ENCODE results near the gene AP3D1. TPM values are rescaled to one million over a fixed set of nuclear protein-coding genes. Genes with fewer than 3 reads are reported as not detected.

AP3D1 gene
- total and polyA plus RNA-seq, 2 donors (not counting 3 experiments of a cell fraction or from before 2014, with no cell fraction given): 130 to 137 TPM

GRCh38 chr19:2077398-2077797 is 74.0 kb downstream of the AP3D1 start:
- CTCF ChIA-PET: no interaction called here
- no peak for DNase-seq (ENCODE audit: low read depth, low spot score)
- Histone ChIP-seq H3K4me2 (ENCODE audit: insufficient read depth, low read length) (no peak overlapping the region), H4K20me1 (replicated peaks; ENCODE audit: control insufficient read depth, extremely low read depth, insufficient read depth, low read length) (no peaks in the 10 kb centered on the region), H3K36me3 (ENCODE audit: control insufficient read depth in 2 of 2, extremely low read depth in 1 of 2, insufficient read depth in 2 of 2, low read length in 2 of 2) (peaks cover 4 to 36% of the 10 kb centered on the region in 2 experiments), H3K4me1 (ENCODE audit: control insufficient read depth, extremely low read depth, insufficient read depth, low read length) (no peaks in the 10 kb centered on the region), H2AFZ (ENCODE audit: low read depth, low read length) (no peak overlapping the region), H3K27ac (ENCODE audit: insufficient read depth, low read depth, low read length) (no peak overlapping the region), H3K9me3 (replicated peaks; ENCODE audit: control insufficient read depth, insufficient read depth, low read length) (no peaks in the 10 kb centered on the region), H3K9ac (replicated peaks; ENCODE audit: extremely low read depth, insufficient read depth, low read length) (no peak overlapping the region), H3K27me3 (ENCODE audit: control insufficient read depth in 2 of 2, insufficient read depth in 2 of 2, low read length in 2 of 2) (no peaks in the 10 kb centered on the region), H3K9me1 (replicated peaks; ENCODE audit: control insufficient read depth, extremely low read depth, insufficient read depth, low read length) (no peaks in the 10 kb centered on the region), H3K79me2 (ENCODE audit: control insufficient read depth, insufficient read depth, low read length) (peaks cover 6% of the 10 kb centered on the region), H3K4me3 (replicated peaks in 1 of 3; ENCODE audit: insufficient read depth in 1 of 3, low read depth in 1 of 3, low read length in 3 of 3) (no peak overlapping the region)
- dilution Hi-C loops (cut with MboI; ENCODE audit: extremely low pct_ligation_motif_present, low sequenced_read_pairs) (no loop called here), intact Hi-C loops (cut with micrococcal nuclease) (no loop called here)
- POLR2A ChIA-PET: no interaction called here
- no peak for FAIRE-seq
- no TSS peak for BruUV-seq (replicated peaks)
- TF ChIP-seq, protein P1, sequence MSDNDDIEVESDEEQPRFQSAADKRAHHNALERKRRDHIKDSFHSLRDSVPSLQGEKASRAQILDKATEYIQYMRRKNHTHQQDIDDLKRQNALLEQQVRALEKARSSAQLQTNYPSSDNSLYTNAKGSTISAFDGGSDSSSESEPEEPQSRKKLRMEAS (IDR thresholded peaks at IDR 0.05; ENCODE audit: insufficient read depth, insufficient read length): no peak
- TF ChIP-seq MYC (IDR thresholded peaks at IDR 0.05; ENCODE audit: low read depth, low read length) (no peak), JUN (IDR thresholded peaks at IDR 0.05; ENCODE audit: borderline replicate concordance, insufficient read depth, insufficient read length, low read depth) (no peak), FOS (IDR thresholded peaks at IDR 0.05; ENCODE audit: borderline replicate concordance, insufficient read depth, low read length) (no peak), GATA2 (IDR thresholded peaks at IDR 0.05; ENCODE audit: insufficient read depth, insufficient read length, low read depth, low read length) (no peak), EZH2 (IDR thresholded peaks at IDR 0.05; ENCODE audit: borderline replicate concordance, low read depth, low read length, severe bottlenecking) (no peak), CTCF (IDR thresholded peaks at IDR 0.05; ENCODE audit: extremely low read depth in 1 of 2, insufficient read depth in 1 of 2, low read depth in 1 of 2, low read length in 2 of 2) (no peak), POLR2AphosphoS5 (IDR thresholded peaks at IDR 0.05; ENCODE audit: insufficient read depth, low read depth, low read length) (no peak), POLR2A (IDR thresholded peaks at IDR 0.05; ENCODE audit: low read depth, low read length) (no peak)

Measured in endothelial cell of umbilical vein (primary cell).